NCI-H2029 treated with DMSO at 0.1 percent for 48 hours (cell line): Measurements from ENCODE around the gene TRAF2.
A peak's percentile ranks its signal among the peaks of the same experiment; 100 is the strongest.
"Not testable (repeated sequence)": the region's sequence is repeated elsewhere in the genome, so short reads cannot be mapped to it uniquely, and the experiment has no call there.

Experiments
- DNase-seq: peaks from one replicate; lab custom pipeline; 2025; lab: John Stamatoyannopoulos, UW

The TRAF2 gene, protein sequence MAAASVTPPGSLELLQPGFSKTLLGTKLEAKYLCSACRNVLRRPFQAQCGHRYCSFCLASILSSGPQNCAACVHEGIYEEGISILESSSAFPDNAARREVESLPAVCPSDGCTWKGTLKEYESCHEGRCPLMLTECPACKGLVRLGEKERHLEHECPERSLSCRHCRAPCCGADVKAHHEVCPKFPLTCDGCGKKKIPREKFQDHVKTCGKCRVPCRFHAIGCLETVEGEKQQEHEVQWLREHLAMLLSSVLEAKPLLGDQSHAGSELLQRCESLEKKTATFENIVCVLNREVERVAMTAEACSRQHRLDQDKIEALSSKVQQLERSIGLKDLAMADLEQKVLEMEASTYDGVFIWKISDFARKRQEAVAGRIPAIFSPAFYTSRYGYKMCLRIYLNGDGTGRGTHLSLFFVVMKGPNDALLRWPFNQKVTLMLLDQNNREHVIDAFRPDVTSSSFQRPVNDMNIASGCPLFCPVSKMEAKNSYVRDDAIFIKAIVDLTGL

GRCh38 chr9:136885950-136886578, at the start of gene TRAF2:
TSS of gene TRAF2 (plus strand) at chr9:136886516. CDS start at chr9:136898741, 12,225 bp downstream.
- DNase-seq: peak; percentile 86

DNA sequence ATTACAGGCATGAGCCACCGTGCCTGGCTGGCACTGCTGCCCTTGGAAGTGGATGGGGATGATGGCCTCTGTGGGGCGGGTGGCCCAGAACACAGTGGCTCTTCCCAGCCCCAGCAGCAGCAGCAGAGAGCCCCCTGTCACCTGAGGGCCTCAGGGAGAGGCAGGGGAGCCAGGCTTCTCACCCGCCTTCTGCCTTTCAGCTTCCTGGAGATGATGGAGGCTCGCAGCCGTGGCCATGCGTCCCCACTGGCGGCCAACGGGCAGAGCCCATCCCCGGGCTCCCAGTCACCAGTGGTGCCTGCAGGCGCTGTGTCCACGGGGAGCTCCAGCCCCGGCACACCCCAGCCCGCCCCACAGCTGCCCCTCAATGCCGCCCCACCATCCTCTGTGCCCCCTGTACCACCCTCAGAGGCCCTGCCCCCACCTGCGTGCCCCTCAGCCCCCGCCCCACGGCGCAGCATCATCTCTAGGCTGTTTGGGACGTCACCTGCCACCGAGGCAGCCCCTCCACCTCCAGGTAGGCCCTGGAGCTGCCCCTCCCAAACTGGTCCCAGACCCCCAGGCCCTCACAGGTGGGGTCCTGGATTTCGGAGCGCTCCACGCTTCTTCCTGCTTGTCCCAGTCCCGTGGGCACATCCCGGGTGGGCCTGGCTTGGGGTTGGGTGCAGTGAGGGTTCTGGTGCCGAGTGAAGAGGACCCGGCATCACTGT, 49.0 kb upstream of the TRAF2 start:
- no peak for DNase-seq

DNA sequence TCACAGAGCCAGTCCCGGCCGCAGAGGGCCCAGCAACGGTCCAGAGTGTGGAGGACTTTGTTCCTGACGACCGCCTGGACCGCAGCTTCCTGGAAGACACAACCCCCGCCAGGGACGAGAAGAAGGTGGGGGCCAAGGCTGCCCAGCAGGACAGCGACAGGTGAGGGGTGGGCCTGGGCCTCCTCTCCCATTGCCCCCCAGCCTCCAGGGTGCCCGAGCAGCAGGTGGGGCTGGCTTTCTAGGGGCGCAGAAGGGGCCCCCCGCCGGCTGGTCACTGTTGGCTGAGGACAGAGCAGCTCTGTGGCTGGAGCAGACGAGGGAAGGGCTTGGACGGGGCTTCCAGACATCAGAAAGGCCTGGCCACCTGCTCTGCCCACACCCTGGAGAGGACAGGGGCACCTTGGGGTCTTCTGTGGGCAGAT, 48.4 kb upstream of the TRAF2 start:
- DNase-seq: not testable (repeated sequence)

GRCh38 chr9:136838314-136839228, 47.7 kb upstream of the TRAF2 start:
- no peak for DNase-seq

GRCh38 chr9:136839229-136840139, 46.8 kb upstream of the TRAF2 start:
- no peak for DNase-seq

GRCh38 chr9:136840140-136840876, 46.0 kb upstream of the TRAF2 start:
- DNase-seq: no peak

GRCh38 chr9:136840877-136841645, 45.3 kb upstream of the TRAF2 start:
- DNase-seq: peak; percentile 42

DNA sequence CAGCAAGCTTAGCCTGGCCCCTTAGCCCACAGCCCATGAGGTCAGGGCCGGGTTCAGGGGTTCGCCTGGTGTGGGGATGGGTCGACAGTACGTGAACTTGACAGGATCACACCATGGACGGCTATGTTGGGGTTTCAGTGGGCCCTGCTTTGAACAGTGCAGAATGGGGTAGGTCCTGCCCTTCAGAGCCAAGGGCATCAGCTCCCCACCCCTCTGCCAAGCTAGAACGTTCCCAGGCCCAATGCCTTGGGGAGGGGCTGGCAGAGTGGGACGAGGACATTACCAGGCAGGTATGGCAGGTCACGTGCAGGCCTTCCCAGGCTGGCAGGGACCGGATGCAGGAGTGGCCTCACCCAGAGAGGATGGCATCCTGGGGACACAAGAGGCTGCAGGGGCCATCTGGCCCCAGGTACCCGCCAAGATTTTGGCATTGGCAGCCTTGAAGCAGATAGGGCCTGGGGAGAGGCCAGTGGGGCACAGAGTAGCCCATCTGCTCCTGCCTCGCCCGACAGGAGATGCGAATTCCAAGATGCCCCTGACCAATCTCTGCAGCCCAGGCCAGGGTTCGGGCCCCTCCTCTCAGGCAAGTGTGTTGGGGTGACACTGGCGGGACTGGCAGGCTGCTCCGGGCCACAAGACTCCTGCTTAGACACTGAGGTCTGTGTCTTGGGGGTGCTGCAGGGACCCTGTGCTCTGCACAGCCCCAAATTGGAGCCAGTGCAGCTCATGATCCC, 44.5 kb upstream of the TRAF2 start:
- peak; percentile 8 for DNase-seq

DNA sequence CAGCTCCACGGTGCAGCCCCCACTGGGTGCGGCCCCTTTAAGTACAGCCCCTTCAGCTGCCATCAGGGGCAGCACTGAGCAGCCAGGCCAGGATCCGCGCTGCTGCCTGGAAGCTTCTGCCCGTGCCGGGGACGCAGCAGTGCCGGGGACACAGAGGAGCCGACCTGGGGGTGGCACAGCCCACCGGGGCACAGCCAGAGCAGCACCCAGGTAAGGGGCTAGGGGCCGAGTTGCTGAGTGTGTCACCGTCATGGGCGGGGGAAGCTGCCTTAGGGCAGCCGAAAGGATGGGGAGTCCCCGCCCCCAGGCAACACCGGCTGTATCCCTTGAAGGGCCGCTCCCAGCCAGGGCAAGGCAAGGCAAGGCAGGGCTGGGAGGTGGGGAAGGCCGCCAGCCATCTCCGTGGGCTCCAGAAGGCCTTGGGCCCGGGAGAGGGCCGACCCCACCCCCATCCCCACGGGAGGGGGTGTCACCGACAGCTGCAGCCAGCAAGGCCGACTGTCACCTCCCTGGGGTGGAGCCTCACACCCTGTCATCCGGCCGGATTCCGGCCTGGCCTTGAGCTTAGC, 43.9 kb upstream of the TRAF2 start, which contains the start of gene AJM1:
AJM1 (plus strand) TSS at position 99 of the 569 bp plus-strand sequence. CDS start 1,937 bp downstream, outside the sequence.
- peak; percentile 6 for DNase-seq

DNA sequence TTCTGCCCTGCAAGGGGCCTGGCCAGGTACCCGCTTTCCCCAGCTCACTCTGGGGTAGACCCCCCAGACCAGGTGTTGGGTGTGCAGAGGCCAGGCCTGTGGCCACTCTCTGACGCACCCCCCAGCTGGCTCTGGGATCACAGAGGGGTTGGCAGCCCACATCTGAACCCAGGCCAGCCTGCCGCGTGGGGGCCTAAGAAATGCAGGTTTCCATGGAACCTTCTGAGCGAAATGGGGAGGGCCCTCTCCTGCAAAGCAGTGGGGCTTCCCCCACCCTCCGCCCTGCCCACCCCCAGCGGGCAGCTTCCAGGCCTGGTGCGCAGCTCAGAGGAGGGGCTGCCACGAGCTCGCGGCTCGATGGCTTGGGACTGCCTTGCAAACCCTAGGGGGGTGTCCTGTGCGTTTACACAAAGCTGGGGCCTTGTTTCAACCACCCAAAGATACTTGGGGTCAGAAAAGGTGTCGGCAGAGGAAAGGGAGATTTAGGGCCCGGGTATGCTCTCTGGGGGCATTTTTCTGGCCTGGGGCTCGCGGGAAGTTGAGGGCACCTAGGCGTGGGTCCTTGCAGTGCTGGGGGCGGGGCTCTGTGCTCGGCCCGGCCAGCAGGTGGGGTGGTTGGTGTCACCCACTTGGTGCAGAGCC, 43.0 kb upstream of the TRAF2 start:
- DNase-seq: not testable (repeated sequence)

DNA sequence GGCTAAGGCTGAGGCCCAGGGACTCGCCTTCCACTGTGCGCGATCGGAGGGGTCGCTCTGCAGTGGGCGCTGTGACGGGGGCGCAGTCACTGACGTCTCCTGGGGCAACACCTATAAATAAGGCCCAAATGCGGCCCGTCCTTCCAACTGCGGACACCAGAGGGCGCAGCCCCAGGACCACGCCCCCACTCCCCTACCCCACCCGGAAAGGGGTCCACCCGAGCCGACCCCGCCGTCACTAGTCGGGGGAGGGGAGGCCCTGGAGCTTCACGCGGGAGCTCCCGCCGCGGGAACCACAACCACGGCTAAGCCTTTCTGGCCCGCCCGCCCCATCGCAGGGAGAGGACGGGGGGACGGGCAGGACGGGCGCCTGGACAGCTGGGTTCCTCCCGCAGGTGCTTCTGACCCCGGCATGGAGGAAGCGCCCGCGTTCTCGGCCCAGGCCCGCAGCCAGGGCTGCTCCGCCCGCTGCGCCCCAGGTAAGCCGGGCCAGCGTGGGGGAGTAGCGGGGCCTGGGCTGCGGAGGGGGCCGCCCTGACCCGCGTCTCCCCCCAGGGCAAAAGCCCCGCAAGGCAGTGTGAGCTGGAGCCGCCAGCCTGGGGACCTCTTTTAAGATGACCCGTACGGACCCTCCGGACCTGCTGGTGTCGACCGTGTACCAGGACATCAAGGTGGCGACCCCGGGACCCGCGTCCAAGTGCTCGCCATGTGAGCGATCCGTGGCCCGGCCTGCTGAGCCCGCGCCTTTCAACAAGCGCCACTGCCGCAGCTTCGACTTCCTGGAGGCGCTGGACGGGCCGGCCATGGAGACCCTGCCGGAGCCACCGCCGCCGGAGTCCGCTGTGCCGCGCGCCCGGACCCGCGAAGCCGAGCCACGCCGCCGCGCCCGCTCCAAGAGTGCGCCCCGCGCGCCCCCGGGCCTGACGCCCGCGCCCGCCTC, 42.2 kb upstream of the TRAF2 start:
- DNase-seq: not testable (repeated sequence)

- DNase-seq: no peak
These were observed 41.4 kb upstream of the TRAF2 start for GRCh38 chr9:136844761-136845464.

DNA sequence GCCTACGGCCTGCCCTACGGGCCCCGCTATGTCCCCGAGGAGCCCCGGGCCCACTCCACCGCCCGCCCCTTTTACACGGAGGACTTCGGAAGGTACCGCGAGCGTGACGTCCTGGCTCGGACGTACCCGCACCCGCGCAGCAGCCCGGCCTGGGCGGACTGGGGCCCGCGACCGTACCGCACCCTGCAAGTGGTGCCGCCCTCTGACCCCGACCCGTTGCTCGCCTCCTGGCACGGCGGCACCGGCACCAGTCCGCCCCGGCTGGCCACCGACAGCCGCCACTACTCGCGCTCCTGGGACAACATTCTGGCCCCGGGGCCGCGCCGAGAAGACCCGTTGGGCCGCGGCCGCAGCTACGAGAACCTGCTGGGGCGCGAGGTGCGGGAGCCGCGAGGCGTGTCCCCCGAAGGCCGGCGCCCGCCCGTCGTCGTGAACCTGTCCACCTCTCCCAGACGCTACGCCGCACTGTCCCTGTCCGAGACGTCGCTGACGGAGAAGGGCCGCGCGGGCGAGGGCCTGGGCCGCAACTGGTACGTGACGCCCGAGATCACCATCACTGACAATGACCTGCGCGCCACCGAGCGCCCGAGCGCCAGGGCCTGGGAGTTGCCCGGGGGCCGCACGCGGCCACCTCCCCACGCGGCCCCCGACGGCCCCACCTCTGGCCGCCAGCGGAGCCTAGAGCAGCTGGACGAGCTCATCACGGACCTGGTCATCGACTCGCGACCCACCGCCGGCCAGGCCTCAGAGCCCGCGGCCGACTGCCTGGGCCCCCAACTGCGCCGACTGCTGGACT, 40.7 kb upstream of the TRAF2 start:
- no peak for DNase-seq

DNA sequence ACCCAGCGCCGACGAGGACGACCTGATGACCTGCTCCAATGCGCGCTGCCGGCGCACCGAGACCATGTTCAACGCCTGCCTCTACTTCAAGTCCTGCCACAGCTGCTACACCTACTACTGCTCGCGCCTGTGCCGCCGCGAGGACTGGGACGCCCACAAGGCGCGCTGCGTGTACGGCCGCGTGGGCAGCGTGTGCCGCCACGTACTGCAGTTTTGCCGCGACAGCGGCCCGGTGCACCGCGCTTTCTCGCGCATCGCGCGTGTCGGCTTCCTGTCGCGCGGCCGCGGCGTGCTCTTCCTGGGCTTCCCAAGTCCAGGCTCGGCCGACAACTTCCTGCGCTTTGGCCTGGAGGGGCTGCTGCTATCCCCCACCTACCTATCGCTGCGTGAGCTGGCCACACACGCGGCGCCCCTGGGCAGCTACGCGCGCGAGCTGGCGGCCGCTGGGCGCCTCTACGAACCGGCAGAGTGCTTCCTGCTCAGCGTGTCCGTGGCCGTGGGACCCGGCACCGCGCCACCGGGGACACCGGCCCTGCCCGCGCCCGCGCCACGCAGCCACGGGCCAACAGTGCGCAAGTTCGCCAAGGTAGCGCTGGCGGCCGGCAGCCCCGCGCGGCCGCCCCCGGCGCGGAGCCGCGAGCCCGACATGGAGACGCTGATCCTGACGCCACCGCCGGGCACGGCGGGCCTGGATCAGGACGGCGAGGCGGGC, 39.8 kb upstream of the TRAF2 start:
- no peak for DNase-seq
